Hematopoietic multipotent progenitor cell treated with erythropoietin and hydrocortisone succinate and interleukin-3 and kit ligand, for 6 days (in vitro differentiated cells): ENCODE results near the gene MGRN1.

Experiments used
- DNase-seq: peaks from one replicate; pipeline ENCODE4 v3.0.0-alpha.2; 2015

Gene MGRN1

DNA sequence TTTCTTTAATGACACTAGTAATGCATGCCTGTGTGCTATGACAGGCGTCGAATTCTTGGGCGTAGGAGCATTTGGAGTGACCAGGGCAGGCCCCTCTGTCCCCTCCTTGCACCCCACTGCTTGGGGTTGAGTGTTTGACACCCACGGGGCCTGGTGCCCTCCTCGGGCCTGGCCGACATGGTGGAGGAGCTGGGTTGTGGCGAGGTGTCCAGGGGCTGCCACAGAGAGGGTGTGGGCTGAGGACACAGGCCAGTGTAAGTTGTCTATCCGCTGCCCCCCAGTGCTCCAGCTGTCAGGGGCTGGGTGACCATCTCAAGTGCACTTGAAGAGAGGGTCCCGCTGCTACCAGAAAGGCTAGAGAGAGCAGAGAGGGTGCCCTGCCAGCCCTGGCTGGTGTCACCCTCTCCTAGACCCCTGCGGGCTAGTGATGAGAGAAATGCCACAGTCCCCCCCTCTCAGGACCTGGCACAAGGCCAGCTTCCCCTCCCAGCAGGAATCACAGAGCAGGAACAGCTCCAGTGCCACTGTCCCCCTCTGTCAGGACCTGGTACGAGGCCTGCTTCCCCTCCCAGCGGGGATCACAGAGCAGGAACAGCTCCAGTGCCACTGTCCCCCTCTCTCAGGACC, 30.5 kb downstream of the MGRN1 start:
- DNase-seq, result no peak

DNA sequence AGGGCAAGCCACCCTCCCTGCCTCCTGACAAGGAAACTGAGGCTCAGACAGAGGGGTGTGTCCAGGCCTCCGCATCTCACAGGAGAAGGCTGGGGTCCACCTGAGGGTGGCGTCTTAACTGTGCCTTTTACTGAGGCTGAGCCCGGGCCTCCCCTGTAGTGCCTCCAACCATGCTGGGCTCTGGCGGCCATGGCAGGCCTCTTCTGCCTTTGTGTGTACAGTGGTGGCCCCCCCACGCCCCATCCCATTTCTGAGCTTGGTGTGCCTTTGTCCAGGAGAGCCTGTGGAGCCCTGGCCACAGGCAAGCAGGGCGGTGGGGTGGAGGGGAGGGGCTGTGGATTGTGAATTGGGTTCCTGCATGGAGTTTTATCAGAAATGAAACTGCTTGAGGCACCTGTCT, 31.2 kb downstream of the MGRN1 start:
- no peak for DNase-seq

DNA sequence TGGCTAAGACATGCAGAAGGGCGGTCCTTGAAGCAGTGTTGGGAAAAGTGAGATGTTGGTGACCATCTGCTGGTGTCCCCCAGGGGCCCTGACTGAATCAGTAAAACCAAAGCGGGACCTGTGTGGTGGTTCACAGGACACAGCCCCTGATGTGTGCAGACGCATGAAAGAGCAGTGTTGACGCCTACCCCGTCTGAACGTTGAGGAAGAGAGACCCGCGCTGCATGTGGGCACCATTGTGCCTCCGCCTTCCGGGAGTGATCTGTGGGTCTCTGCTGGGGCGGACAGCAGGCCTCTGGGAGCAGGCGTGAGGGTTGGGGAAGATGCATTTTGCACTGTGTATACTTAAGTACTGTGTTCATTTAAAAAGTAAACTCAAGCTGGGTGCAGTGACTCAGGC, 31.6 kb downstream of the MGRN1 start:
- no peak for DNase-seq

DNA sequence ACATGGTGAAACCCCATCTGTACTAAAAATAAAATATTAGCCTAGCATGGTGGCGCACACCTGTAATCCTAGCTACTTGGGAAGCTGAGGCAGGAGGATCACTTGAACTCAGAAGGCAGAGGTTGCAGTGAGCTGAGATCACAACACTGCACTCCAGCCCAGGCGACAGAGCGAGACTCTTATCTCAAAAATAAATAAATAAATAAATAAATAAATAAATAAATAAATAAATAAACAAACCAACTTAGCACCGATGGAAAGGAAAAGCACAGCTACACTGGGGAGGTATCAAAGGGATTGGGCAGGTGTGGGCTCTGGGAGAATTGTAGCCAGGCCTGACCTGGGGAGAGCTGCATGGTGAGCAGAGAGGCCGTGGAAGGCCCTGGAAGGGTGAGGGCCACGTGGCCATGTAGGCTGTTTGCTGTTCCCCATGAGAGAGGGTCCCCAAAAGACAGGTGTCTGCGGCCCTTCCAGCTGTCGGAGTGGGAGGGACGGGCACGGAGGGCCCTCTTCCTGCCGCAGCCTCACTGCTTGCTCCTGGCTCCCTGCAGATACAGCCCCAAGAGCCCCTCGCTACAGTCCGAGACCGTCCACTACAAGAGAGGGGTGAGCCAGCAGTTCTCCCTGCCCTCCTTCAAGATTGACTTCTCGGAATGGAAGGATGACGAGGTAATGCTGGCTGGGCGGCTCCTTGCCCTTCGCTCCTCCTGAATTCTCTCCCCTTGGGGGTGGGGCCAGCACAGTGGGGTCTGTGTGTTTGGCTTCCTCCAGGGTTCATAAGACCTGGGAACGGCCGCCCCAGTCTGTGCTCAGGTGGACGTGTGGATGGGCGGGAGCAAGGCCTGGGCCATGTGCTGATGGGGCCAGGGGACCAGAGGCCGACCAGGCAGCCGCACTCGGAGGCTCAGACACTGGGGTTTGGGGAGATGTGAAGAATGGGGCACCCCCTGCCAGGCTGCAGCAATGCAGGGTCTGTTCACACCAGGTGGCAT, 32.4 kb downstream of the MGRN1 start:
- no peak for DNase-seq

DNA sequence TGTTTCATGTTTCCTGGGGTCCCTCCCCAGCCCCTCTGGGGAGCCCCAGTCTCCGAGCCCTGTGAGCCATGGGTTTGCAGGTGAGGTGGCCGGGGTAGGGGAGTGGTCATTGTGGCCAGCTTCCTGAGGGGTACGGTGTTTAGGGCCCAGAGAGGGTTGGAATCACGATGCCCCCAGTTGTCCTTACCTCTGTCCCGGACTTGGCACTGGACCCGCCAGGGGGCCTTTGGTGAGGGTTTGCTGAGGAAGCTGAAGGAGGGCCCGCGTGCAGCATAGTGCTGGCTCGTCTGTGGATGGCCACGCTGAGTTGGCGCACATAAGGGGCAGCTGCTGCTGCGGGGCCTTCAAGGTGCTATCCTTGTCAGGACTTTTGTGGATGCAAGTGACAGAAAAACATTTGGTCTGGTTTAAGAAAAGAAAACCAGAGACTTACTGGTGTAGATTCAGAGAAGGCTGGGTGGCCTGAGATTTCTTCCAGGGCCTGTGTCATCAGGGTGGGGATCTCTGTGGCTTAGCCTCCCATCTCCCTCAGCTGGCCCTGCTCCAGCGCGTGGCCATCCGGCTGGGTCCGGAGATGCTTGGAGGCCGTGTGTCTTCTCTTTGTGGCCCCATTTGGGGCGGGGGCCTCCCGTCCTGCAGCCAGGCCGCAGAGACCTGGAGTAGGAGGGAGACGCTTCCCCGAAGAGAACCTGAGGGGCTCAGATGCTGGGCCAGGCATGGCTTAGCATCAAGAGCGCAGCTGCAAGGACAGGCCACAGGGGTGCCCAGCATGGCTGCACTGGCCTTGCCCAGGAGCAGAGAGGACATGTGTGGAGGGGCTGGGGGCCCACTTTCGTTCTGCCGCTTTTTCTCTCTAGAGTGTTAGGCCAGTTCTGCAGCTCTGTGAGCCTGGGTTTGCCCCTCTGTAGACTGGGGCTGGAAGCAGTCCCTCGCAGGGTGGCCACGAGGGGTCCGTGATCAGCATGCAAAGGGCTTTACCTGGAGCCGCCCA, 35.0 kb downstream of the MGRN1 start:
- DNase-seq, result no peak

DNA sequence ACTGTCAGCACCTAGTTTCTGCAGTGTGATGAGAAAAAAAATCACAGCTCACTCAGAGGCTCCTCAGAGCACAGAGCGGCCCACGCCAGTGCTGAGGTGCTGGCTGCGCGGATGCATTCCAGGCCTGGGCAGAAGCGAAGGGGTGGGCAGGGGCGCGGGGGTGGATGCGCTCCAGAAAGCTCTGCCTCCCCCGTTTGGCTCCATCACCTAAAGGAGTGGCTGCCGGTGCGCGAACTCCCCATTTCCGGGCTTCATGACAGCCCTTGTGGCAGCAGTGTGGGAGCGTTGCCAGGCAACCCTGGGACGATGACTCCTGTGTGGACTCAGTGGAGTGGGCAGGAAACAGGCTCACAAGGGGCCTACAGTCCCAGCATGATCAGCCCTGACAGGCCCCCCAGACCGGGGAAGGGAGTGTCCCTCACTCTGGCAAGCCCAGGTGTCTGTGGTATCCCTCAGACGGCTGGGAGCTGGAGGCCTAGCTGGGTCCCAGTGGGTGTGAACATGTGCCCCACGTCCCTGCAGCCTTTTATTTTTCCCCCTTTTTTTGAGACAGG, 35.9 kb downstream of the MGRN1 start:
- no peak for DNase-seq

DNA sequence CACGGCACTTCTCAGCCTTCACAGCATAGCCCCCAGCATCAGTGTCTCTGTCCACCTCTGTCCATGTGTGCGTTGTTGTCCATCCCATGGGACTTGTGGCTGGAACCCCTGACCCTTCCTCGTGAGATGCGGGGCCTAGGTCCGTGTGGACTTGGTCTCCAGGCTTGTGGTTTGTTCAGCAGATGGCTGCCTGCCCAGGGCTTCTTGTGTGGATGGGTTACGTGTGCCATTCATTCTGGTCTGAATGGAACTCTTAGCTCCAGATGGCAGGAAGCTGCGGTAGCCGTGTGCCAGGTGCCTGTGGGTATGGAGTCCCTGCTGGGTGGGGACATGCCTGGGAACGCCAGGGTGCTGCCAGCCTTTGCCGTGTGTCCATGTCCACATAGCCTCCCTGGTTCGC, 37.0 kb downstream of the MGRN1 start:
- peak; percentile 27 for DNase-seq

DNA sequence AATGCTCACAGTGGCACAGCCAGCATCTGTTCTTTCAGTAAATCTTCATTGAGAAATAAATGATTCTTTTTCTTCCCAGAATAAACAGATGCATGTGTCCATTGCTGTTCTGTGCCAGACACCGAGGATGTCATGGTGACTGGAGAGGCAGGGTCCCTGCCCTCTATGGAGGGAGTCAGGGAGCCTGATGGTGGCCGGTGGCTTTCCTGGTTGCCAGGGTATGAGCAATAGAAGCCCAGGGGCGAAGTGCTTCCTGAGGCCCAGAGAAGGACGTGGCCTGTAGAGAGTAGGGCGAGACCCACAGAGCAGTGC, 38.8 kb downstream of the MGRN1 start:
- no peak for DNase-seq

DNA sequence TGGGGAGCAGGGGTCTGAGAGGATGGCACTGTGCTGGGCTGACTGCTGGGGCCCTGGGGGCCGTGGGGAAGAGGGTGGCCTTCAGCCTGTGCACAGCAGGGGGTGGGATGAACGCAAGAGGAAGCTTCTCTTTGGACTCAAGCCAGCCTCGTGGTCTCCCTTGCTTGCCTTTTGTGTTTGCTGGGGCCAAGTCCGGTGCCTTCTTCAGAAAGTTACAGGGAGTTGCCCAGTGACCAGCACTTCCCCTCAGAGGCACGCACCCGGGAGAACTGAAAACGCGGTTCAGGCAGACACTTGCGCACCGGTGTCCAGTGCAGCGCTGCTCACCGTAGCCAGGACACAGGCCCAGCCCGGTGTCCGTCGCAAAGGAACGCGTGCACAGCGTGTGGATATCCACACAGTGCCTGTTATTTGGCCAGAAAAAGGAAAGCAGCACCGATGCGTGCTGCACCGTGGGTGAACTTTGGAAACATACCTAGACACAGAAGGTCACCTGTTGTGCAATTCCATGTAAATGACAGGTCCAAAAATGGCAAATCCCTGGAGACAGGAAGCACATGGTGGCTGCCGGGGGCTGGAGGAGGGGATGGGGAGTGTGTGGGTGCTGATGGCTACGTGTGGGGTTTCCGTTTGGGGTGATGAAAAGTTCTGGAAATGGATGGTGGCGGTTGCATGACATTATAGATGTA, 39.3 kb downstream of the MGRN1 start:
- DNase-seq, result peak; percentile 83

DNA sequence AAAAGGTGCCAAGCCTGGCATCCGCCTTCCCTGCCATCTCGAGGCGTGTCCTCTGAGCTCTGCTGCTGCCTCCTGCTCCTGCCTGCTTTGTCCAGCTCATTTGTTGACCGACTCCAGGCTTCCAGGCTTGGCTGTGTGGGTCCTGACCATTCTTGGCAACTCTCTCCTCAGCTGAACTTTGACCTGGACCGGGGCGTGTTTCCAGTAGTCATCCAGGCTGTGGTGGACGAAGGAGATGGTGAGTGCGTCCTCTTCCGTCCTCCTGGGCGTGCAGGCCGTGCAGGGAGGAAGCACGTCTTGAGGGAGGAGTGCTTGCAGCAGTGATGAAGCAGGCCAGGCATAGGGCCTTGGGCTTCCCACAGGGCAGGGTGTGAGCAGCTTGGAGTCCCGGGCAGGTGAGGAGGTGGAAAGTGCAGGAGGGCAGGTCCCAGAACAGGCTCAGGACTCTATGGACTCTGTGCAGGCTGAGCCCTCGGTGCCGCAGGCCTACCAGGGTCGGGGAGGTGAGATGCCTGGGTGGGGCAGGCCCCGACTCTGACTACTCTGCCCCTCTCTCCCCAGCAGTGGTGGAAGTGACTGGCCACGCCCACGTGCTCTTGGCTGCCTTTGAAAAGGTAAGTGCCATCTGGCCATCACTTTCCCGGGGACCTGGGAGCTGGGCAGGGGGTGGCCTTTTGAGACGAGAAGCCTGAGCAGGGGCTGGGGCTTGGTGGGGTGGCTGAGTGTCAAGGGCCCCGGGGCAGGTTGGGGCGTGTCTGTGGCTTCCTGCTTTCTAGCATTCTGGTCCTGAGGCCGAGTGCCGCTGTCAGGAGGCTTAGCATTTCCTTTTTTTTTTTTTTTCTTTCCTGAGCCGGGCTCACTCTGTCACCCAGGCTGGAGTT, 40.2 kb downstream of the MGRN1 start:
- DNase-seq, result peak; percentile 67

DNA sequence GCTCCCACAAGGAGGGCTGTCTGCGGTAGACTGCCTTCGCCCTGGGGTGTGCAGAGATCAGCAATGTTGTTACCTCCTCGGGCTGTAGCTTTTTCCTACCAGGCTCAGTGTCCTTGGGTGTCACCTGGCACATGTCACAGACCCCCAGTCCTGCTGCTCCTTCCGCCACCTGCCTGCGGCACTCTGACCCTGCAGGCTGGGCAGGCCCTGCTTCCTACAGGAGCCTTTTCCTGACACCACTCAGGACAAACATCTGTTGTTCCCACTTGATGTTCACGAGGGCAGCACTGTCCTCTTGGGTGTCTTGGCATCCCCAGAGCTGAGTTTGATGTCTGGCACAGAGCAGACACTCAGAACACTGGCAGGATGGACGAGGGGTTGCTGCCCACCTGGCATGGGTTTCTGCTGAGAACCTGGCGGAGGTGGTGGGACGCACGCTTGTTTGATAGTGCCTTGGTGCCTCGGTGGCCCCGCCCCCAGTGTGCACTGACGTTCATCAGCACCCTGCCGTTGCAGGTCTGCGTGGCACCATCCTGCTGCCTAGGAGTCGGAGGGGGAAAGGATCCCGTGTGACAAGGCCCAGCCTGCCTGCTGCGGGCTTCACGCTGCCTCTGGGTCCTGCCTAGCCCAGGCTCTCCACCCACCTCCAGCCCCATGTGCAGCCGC, 42.0 kb downstream of the MGRN1 start:
- no peak for DNase-seq

DNA sequence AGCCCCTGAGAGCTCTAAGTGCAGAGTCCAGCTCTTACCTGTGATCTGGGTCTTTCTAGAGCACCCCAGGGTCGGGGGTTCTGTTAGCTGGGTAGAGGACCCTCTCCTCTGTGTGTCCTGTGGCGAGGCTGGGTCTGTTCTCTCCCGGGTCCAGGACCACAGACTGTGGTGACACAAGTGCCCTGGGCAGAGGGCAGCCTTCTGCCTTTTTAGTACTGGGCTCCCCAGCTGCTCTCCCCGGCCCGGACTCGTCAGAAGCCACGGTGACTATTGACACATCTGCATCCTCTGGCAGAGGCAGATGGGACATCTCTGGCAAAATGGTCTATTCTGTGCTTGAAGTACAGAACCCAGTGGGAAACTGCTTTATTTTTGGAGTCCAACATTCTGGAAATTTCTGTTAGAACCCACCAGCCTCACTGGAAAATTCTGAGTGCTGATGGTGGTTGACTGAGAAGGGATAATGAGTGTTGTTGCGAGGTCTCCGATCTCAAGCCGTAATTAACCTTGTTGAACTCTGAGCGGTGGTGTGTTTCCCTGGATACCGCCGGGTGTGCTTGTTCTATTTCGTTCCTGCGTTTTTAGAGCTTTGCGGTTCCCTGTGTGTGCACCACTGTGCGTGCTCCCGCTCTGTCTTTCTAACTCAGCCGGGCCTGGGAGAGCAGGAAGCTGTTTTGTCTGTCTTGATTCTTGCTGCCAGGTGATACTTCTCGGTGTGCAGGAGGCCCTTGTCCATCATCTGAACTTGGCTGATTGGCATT, 42.8 kb downstream of the MGRN1 start:
- no peak for DNase-seq

DNA sequence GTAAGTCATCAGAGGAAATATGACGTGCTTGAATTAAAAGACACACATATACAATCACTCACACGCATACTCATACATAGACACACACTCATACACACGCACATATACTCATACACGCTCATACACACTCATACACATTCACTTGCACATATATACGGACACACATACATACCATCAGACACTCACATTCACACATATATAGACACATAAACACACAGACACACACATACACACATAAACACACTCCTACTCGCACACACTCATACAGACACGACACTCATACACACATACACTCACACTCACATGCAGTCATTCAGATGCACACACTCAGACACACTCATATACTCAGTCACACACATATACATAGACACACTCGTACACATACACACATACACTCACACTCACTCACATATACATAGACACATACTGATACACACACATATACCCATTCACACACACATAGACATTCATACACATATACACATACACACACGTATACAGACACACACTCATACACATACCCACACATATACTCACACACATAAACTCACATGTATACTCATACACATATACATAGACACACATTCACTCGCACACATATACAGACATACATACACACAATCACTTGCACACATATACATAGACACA, 43.8 kb downstream of the MGRN1 start:
- no peak for DNase-seq

DNA sequence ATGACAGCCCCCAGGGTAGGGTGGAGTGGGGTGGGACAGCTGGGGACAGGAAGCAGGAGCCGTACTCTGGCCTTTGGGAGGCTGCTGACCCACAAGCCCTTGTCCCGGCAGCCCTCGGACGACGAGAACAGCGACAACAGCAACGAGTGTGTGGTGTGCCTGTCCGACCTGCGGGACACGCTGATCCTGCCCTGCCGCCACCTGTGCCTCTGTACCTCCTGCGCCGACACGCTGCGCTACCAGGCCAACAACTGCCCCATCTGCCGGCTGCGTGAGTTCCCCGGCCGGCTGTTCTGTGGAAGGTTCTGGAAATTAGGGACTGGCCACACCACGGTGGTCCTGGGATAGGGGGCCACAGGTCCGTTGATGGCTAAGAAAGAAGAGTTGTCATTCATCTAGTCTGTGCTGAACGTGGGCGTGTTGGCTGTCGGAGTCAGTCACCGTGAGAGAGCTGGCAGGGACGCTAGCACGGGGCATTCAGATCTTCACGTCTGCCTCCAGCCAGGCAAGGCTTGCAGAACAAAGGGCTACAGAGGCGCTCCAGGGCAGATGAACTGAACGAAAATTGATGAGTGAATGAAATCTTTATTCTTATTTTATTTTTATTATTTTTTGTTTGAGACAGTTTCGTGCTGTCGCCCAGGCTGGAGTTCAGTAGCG, 48.9 kb downstream of the MGRN1 start:
- DNase-seq, result no peak

DNA sequence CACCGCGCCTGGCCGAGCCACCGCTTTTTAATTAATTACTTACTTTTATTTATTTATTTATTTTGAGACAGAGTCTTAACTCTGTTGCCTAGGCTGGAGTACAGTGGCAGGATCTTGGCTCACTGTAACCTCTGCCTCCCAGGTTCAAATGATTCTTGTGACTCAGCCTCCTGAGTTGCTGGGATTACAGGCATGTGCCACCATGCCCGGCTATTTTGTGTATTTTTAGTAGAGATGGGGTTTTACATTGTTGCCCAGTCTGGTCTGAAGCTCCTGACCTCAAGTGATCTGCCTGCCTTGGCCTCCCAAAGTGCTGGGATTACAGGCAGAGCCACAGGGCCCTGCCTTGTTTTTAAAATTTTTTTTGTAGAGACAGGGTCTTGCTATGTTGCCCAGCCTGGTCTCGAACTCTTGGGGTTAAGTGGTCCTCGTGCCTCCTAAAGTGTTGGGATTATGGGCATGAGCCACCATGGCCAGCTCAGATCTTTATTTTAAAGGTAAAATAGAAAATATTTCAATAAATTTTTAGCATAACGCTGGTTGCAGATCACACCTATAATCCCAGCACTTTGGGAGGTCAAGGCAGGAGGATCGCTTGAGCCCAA, 50.4 kb downstream of the MGRN1 start:
- DNase-seq, result no peak

DNA sequence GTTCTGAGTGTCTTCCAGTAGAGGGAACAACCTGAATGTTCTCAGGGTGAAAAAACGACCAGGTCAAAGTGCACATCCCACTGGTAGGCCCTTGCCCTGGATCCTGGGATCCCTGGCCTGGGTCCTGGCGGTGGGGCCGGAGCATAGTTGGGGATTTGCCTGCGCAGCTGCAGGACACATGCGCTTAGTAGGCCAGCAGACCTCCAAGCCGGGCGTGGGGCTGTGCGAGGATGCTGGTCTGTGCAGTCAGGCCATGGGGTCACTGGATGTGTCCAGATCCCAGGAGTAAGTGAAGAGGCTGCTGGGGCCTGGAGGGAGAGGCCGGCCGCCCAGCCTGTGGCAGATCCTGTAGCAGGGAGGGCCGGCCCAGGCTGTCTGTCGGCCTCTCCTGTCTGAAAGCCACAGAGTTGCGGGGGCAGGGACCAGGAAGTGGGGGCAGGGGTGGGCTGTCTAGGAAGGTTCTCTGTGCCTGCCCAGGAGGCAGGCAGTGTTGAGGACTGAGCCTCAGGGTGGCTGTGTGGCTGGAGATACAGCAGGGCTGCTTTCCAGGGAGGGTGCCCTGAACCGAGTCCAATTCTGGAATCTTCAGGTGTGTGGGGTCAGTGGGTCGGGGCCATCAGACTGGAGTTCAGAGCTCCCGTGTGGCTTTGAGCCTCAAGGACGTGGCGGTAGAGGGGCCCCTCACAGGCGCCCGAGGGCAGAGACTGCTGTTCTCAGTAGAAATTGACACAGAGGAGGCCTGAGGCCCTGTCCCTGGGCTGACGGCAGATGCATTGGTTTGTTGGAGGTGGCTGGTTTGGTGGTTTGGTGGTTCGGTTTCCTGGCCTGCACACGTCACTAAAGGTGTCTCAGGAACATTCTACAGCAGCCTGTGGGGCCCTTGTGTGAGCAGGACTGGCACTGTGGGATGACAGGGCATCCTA, 51.5 kb downstream of the MGRN1 start:
- DNase-seq, result peak; percentile 62

DNA sequence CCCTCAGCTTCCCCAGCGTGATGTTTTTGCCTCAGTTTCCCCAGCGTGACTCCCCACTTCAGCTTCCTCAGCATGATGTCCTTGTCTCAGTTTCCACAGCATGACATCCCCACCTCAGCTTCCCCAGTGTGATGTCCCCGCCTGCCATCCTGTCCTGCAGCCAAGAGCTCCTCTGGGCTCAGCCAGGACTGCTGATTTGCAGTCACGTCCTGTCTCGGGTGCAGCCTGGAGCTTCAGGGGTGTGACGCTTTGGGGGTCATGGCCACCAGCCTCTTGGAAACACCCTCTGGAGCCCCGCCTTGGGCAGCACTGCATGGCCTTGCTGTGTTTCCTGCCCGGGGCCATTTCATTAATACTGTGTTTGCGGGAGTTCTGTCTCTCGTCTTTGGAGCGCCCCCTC, 52.2 kb downstream of the MGRN1 start:
- no peak for DNase-seq
